ENCODE results near the gene PRKCQ.

- TF ChIP-seq FOXA1 (IDR thresholded peaks at IDR 0.05) (no peak), SP1 (IDR thresholded peaks at IDR 0.05) (no peak), ZNF384 (IDR thresholded peaks at IDR 0.05) (no peak), HDGF (IDR thresholded peaks at IDR 0.05; ENCODE audit: borderline replicate concordance) (no peak), PKNOX1 (IDR thresholded peaks at IDR 0.05) (no peak), SUZ12 (IDR thresholded peaks at IDR 0.05) (no peak), ARNT (IDR thresholded peaks at IDR 0.05) (no peak), ELF4 (IDR thresholded peaks at IDR 0.05) (no peak), FOXM1 (IDR thresholded peaks at IDR 0.05; ENCODE audit: borderline replicate concordance) (no peak), TARDBP (IDR thresholded peaks at IDR 0.05) (no peak), FOXK2 (IDR thresholded peaks at IDR 0.05) (no peak), NFRKB (IDR thresholded peaks at IDR 0.05) (no peak), BHLHE40 (IDR thresholded peaks at IDR 0.05; ENCODE audit: borderline replicate concordance) (no peak)
These were observed 85.0 kb downstream of the PRKCQ start for GRCh38 chr10:6494936-6495592.

All from HEK293T (cell line).